ENCODE measurements around the gene CR1L. TPM values are rescaled to one million over a fixed set of nuclear protein-coding genes. Genes with fewer than 3 reads are reported as not detected.
A peak's percentile ranks its signal among the peaks of the same experiment; 100 is the strongest.

CR1L gene
- total and polyA plus RNA-seq, 9 of the 15 experiments (the other 6 are each of a cell fraction or from before 2014, with no cell fraction given) = 10.1 to 74.8 (median 34.3) TPM

DNA sequence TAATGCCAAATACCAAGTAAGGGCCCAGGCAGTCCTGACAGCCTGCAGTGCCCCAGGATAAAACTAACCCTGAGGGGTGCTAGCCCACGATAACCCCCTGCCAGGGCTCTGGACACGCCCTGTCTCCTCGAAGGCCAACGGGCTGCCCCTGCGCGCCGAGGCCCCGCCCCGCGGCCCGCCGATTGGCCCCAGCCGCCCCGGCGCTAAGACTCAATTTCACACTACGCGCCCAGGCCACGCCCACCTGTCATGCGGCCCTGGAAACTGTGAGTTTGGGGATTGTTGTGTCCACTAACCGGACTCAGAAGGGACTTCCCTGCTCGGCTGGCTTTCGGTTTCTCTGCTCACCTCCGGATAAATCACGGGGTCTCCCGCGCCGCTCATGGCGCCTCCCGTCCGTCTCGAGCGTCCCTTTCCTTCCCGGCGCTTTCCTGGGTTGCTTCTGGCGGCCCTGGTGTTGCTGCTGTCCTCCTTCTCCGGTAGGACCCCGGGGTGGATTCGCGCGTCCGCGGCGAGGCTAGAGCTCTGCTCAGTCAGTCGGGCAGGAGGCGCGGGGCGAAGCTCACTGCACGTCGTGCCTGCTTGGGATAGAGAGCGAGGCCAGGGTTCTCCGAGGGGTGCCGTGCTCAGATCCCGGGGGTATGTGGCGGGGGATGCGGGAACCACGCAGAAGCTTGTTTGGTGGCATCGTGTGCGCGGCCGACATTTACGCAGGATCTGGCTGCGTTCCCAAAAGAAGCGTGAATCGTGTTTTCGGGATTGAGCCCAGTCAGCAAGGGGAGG lies at the start of gene CR1L (continued):
- TF ChIP-seq, protein P1, sequence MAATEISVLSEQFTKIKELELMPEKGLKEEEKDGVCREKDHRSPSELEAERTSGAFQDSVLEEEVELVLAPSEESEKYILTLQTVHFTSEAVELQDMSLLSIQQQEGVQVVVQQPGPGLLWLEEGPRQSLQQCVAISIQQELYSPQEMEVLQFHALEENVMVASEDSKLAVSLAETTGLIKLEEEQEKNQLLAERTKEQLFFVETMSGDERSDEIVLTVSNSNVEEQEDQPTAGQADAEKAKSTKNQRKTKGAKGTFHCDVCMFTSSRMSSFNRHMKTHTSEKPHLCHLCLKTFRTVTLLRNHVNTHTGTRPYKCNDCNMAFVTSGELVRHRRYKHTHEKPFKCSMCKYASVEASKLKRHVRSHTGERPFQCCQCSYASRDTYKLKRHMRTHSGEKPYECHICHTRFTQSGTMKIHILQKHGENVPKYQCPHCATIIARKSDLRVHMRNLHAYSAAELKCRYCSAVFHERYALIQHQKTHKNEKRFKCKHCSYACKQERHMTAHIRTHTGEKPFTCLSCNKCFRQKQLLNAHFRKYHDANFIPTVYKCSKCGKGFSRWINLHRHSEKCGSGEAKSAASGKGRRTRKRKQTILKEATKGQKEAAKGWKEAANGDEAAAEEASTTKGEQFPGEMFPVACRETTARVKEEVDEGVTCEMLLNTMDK (IDR thresholded peaks at IDR 0.05; ENCODE audit: borderline replicate concordance, insufficient read depth, low read depth, low read length, poor library complexity, severe bottlenecking) = no peak
- TF ChIP-seq ZNF184 (CRISPR knock-in tag; IDR thresholded peaks at IDR 0.05) = no peak
- TF ChIP-seq, protein P2, sequence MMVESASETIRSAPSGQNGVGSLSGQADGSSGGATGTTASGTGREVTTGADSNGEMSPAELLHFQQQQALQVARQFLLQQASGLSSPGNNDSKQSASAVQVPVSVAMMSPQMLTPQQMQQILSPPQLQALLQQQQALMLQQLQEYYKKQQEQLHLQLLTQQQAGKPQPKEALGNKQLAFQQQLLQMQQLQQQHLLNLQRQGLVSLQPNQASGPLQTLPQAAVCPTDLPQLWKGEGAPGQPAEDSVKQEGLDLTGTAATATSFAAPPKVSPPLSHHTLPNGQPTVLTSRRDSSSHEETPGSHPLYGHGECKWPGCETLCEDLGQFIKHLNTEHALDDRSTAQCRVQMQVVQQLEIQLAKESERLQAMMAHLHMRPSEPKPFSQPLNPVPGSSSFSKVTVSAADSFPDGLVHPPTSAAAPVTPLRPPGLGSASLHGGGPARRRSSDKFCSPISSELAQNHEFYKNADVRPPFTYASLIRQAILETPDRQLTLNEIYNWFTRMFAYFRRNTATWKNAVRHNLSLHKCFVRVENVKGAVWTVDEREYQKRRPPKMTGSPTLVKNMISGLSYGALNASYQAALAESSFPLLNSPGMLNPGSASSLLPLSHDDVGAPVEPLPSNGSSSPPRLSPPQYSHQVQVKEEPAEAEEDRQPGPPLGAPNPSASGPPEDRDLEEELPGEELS (CRISPR knock-in tag; IDR thresholded peaks at IDR 0.05; ENCODE audit: borderline replicate concordance) = peak; percentile 22; the same call in 1 of the 2 replicates
- TF ChIP-seq MCM7 (IDR thresholded peaks at IDR 0.05) = no peak
- no peak for TF ChIP-seq U2AF2 (optimal IDR thresholded peaks at IDR 0.05; ENCODE audit: low read depth, low read length)
- TF ChIP-seq TSC22D4 (tag; IDR thresholded peaks at IDR 0.05) = no peak
- TF ChIP-seq NELFE (IDR thresholded peaks at IDR 0.05; ENCODE audit: insufficient read depth, insufficient read length) = no peak
- no peak for TF ChIP-seq TBL1XR1 (IDR thresholded peaks at IDR 0.05; ENCODE audit: low read length in 2 of 2)
- peak; percentile 94 for TF ChIP-seq L3MBTL2 (IDR thresholded peaks at IDR 0.05)
- no peak for TF ChIP-seq RERE (CRISPR knock-in tag; IDR thresholded peaks at IDR 0.05; ENCODE audit: borderline replicate concordance)
- no peak for TF ChIP-seq MIER1 (IDR thresholded peaks at IDR 0.05; ENCODE audit: low read depth)
- TF ChIP-seq NFIX (CRISPR knock-in tag; IDR thresholded peaks at IDR 0.05; ENCODE audit: low read depth) = no peak
- TF ChIP-seq TBP (optimal IDR thresholded peaks at IDR 0.05; ENCODE audit: low read depth, low read length) = peak; percentile 56
- TF ChIP-seq, protein P3, sequence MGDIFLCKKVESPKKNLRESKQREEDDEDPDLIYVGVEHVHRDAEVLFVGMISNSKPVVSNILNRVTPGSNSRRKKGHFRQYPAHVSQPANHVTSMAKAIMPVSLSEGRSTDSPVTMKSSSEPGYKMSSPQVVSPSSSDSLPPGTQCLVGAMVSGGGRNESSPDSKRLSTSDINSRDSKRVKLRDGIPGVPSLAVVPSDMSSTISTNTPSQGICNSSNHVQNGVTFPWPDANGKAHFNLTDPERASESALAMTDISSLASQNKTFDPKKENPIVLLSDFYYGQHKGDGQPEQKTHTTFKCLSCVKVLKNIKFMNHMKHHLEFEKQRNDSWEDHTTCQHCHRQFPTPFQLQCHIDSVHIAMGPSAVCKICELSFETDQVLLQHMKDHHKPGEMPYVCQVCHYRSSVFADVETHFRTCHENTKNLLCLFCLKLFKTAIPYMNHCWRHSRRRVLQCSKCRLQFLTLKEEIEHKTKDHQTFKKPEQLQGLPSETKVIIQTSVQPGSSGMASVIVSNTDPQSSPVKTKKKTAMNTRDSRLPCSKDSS (IDR thresholded peaks at IDR 0.05; ENCODE audit: low read depth, partially characterized antibody) = no peak
- TF ChIP-seq FOXJ3 (CRISPR knock-in tag; IDR thresholded peaks at IDR 0.05) = peak; percentile 30; the same call in 1 of the 2 replicates

Data from K562 (cell line).